Heart right ventricle (tissue), 16 donors: ENCODE measurements around the gene PRKCE. TPM values are rescaled to one million over a fixed set of nuclear protein-coding genes. Genes with fewer than 3 reads are reported as not detected.
A peak's percentile ranks its signal among the peaks of the same experiment; 100 is the strongest.
"Not testable (repeated sequence)": the region's sequence is repeated elsewhere in the genome, so short reads cannot be mapped to it uniquely, and the experiment has no call there.

Experiments
- ATAC-seq, 8 donors: fragments of 200-7000 bp; cut with Tn5 transposase; one replicate each; pipeline ENCODE4 v1.9.1; 2020; ENCODE audit warnings: mild to moderate bottlenecking in 8 of 8, moderate library complexity in 8 of 8, moderate number of reproducible peaks in 1 of 8
- DNase-seq, 2 donors: peaks; one replicate each; pipeline ENCODE4 v3.0.0-alpha.2; 2020
- H3K27ac ChIP-seq, 10 donors: fragments of 200-600 bp; sonication (generic) in 2 of 10; one replicate each; pipeline versions ENCODE4 v1.5.0 to v1.8.0; 2020 to 2022; ENCODE audit warnings: mild to moderate bottlenecking in 3 of 10
- H3K27me3 ChIP-seq, 7 donors: fragments of 200-600 bp; one replicate each; pipeline ENCODE4 v1.8.0; 2021 to 2022; ENCODE audit warnings: mild to moderate bottlenecking in 2 of 7
- H3K36me3 ChIP-seq, 9 donors: fragments of 200-600 bp; sonication (generic) in 1 of 9; one replicate each; pipeline versions ENCODE4 v1.5.0 to v1.8.0; 2020 to 2022; ENCODE audit warnings: mild to moderate bottlenecking in 2 of 9
- H3K4me1 ChIP-seq, 9 donors: fragments of 200-600 bp; sonication (generic) in 1 of 9; one replicate each; pipeline versions ENCODE4 v1.5.0 to v1.8.0; 2020 to 2022; ENCODE audit warnings: mild to moderate bottlenecking in 4 of 9
- H3K4me3 ChIP-seq, 10 donors: fragments of 200-600 bp; sonication (generic) in 2 of 10; one replicate each; pipeline versions ENCODE4 v1.5.0 to v1.8.0; 2020 to 2022; ENCODE audit warnings: mild to moderate bottlenecking in 7 of 10, moderate library complexity in 2 of 10
- H3K9me3 ChIP-seq, 11 donors: fragments of 200-600 bp in 10 of 11; sonication (generic) in 2 of 11; one replicate each; pipeline versions ENCODE4 v1.5.0 to v1.8.0; 2013 to 2022; ENCODE audit warnings: mild to moderate bottlenecking in 2 of 11, control low read depth in 1 of 11, moderate library complexity in 1 of 11
- WGBS, 2 donors: extraction: QIAGEN DNeasy Blood & Tissue Kit; methylation state at CpG; one replicate each; pipeline ENCODE4 v1.1.7; 2013; ENCODE audit warnings: inconsistent platforms in 1 of 2; 5-methylcytosine and 5-hydroxymethylcytosine counted together
- intact Hi-C, 10 donors: fragments of 100-400 bp; cut with DNase I; formaldehyde crosslinking; loops; one replicate each; pipeline versions ENCODE4 v1.11.1 to v1.14.2; 2022
- polyA plus RNA-seq, 2 donors: library from polyadenylated mRNA; stranded (reverse); fragments of 200-250 nt; gene quantifications; one replicate each; pipeline ENCODE4 v1.2.3, GENCODE V29; 2013
- total RNA-seq, 10 donors: library from RNA; stranded (reverse); fragmentation: NEBNext Ultra II Directional in 3 of 10; extraction: Animal tissue kit (Norgen Biotek cat#: 25700) in 3 of 10; gene quantifications; one replicate each; pipeline versions ENCODE4 v1.2.1 to v1.2.4, GENCODE V29; 2021 to 2023
- TF ChIP-seq, protein P1 (sequence below), 9 donors: fragments of 200-600 bp; sonication (generic) in 2 of 9; IDR thresholded peaks; one replicate each; pipeline versions ENCODE4 v1.5.0 to v1.8.0; 2021 to 2022; ENCODE audit warnings: antibody characterized with exemption in 9 of 9, mild to moderate bottlenecking in 5 of 9, moderate library complexity in 1 of 9
- donor health status: Arrhythmogenic right ventricular cardiomyopathy.
- donor health status: ischemic (EF 13 %, LVEDD 7.1; RV severe dilation, severe dysfunction).
- donor health status: healthy with polysubstance abuse.
- donor health status: DM: no; HTN: yes; CAD: no.
- donor health status: DM: no; HTN: no; CAD: no.
- donor health status: ischemic (EF 25% LVEDD 6.9; RV normal size, moderate dysfunction).
- donor health status: ischemic (EF 25% LVEDD 5.7; RV mildly dilated, moderate dysfunction).
- donor health status: healthy.
- donor health status: DM: yes; HTN: yes; CAD: no.
- donor health status: Ischemic cardiomyopathy.
- donor health status: ischemic (EF 35%, LVEDD 5.7; RV mildly dilated, moderate dysfunction).
- donor health status: nonischemic (EF 11% LVEDD 7.7; RV severe dilation, severe dysfunction).
- donor health status: DM: yes; HTN: yes; CAD: no.
- donor health status: PGD.
- donor health status: ischemic (EF 29% LVEDD 5.4; RV normal size, mild dysfunction).
- donor health status: nonischemic (EF 23%, LVEDD 6.1; RV moderate dilation, normal function).

Gene PRKCE
- total and polyA plus RNA-seq, 12 donors: 3.7 to 22.7 (median 16.7) TPM

DNA sequence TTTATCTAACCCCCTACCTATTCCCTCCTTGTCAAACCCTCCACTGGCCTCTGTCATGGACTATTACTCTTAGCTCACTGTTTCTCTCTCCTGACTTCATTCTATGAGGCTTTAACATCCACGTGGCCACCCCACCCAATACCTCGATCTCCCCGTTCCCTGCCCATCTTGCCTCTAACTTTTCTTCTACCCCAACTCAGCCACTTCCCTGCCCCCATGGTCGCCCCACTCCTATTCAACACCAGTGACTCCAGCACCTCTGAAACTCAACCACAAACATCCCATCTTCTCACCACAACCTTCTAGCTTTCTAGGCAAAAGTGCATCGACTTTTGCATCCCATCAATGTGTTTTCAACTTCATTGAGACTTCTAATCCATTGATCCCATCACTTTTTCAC, 551.5 kb downstream of the PRKCE start:
- Histone ChIP-seq H3K27ac (no peak overlapping the region), H3K9me3 (peaks cover 0 to 4% (median 0%) of the 10 kb centered on the region in 11 donors), H3K4me1 (peaks cover 13 to 35% (median 31%) of the 10 kb centered on the region in 9 donors), H3K27me3 (no peaks in the 10 kb centered on the region), H3K4me3 (no peak overlapping the region), H3K36me3 (no peaks in the 10 kb centered on the region)
- DNase-seq: no peak
- intact Hi-C loops: no loop called here
- WGBS, 2 donors: 95 to 96% methylated on average over 5 of the region's 5 CpGs
- TF ChIP-seq, protein P1, sequence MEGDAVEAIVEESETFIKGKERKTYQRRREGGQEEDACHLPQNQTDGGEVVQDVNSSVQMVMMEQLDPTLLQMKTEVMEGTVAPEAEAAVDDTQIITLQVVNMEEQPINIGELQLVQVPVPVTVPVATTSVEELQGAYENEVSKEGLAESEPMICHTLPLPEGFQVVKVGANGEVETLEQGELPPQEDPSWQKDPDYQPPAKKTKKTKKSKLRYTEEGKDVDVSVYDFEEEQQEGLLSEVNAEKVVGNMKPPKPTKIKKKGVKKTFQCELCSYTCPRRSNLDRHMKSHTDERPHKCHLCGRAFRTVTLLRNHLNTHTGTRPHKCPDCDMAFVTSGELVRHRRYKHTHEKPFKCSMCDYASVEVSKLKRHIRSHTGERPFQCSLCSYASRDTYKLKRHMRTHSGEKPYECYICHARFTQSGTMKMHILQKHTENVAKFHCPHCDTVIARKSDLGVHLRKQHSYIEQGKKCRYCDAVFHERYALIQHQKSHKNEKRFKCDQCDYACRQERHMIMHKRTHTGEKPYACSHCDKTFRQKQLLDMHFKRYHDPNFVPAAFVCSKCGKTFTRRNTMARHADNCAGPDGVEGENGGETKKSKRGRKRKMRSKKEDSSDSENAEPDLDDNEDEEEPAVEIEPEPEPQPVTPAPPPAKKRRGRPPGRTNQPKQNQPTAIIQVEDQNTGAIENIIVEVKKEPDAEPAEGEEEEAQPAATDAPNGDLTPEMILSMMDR (IDR thresholded peaks at IDR 0.05): no peak
- no peak for ATAC-seq

DNA sequence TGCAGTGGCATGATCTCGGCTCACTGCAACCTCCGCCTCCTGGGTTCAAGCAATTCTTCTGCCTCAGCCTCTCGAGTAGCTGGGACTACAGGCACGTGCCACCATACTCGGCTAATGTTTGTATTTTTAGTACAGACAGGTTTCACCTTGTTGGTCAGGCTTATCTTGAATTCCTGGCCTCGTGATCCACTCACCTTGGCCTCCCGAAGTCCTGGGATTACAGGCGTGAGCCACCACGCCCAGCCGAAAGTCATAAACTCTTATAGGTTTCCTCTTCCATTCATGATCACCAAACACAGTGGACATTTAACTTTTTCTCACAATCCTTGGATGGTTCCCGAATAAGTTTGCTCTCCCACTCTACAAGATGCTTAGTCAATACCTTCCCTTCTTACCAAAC, 552.2 kb downstream of the PRKCE start:
- H3K4me3 ChIP-seq, intact Hi-C loops, H3K27me3 ChIP-seq, H3K36me3 ChIP-seq, DNase-seq, H3K27ac ChIP-seq, ATAC-seq: not testable (repeated sequence)
- Histone ChIP-seq H3K4me1 (peaks cover 11 to 29% (median 25%) of the 10 kb centered on the region in 9 donors), H3K9me3 (peaks cover 0 to 11% (median under 1%) of the 10 kb centered on the region in 11 donors)
- 92 to 97% methylated on average over 11 of the region's 11 CpGs for WGBS, 2 donors

DNA sequence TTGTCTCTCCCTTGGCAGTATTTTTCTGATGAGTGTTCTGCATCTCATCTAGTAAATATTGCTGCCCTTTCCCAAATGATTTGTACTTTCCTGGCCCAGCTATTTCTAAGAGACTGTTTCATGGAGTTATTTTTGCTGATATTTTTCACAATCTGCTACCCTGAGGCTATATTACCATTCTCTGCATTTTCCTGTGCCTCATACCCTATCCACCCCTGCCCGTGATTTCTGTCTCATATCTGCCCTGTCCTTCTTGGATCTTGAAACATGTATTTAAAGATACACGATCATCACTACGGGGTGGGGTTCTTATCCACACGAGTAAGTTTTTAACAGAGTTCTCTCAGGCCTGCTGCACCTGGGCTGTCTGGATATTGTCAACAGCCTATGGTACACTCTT, 556.1 kb downstream of the PRKCE start:
- Histone ChIP-seq H3K4me3 (no peak overlapping the region), H3K36me3 (no peaks in the 10 kb centered on the region), H3K4me1 (no peaks in the 10 kb centered on the region), H3K27ac (no peak overlapping the region), H3K9me3 (peaks cover 0 to 23% (median 6%) of the 10 kb centered on the region in 11 donors), H3K27me3 (no peaks in the 10 kb centered on the region)
- DNase-seq: no peak
- intact Hi-C loops: no loop called here
- 88 to 92% methylated on average over 4 of the region's 4 CpGs for WGBS, 2 donors
- ATAC-seq: no peak
- TF ChIP-seq, protein P1 (IDR thresholded peaks at IDR 0.05): no peak

DNA sequence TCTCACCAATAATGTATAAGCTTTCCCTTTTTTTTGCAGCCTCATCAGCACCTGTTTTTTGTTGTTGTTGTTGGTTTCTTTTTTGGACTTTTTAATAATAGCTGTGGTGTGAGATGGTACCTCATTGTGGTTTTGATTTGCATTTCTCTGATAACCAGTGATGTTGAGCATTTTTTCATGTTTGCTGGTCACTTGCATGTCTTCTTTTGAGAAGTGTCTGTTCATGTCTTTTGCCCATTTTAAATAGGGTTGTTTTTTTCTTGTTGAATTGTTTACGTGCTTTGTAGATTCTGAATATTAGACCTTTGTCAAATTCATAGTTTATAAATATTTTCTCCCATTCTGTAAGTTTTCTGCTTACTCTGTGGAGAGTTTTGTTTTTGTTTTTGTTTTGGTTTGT, 557.3 kb downstream of the PRKCE start:
- TF ChIP-seq, protein P1 (IDR thresholded peaks at IDR 0.05): no peak
- Histone ChIP-seq H3K27me3 (no peaks in the 10 kb centered on the region), H3K9me3 (peaks cover 0 to 24% (median 6%) of the 10 kb centered on the region in 11 donors), H3K4me3 (no peak overlapping the region), H3K36me3 (no peaks in the 10 kb centered on the region), H3K4me1 (no peaks in the 10 kb centered on the region), H3K27ac (no peak overlapping the region)
- DNase-seq (no peak), ATAC-seq (no peak)
- intact Hi-C loops: no loop called here
- 96 to 98% methylated on average over 1 of the region's 1 CpG for WGBS, 2 donors

DNA sequence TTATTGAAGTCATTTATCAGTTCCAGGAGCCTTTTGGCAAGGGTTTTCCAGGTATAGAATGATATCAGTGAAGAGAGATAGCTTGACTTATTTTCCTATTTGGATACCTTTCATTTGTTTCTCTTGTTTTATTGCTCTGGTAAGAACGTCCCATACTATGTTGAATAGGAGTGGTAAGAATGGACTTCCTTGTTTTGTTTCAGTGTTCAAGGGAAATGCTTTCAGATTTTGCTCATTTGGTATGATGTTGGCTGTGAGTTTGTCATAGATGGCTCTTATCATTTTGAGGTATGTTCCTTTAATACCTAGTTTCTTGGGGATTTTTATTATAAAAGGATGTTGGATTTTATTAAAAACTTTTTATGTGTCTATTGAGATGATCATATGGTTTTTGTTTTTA, 558.6 kb downstream of the PRKCE start:
- ATAC-seq (peak in 1 of 8 donors; percentile 68), DNase-seq (no peak)
- Histone ChIP-seq H3K4me1 (no peaks in the 10 kb centered on the region), H3K9me3 (peaks cover 0 to 33% (median 6%) of the 10 kb centered on the region in 11 donors), H3K27ac (peak overlapping the region in 3 of 10 donors; percentile 6 to 45 (median 18)), H3K36me3 (no peaks in the 10 kb centered on the region), H3K27me3 (no peaks in the 10 kb centered on the region), H3K4me3 (no peak overlapping the region)
- intact Hi-C loops: no loop called here
- 46 to 72% methylated on average over 1 of the region's 1 CpG for WGBS, 2 donors
- TF ChIP-seq, protein P1 (IDR thresholded peaks at IDR 0.05): no peak
